ENCODE data around the gene HOXB5. TPM values are rescaled to one million over a fixed set of nuclear protein-coding genes. Genes with fewer than 3 reads are reported as not detected.

Gene HOXB5
- not detected in 2 replicates for total RNA-seq (2014; rRNA removed; shearing (Covaris generic); ENCODE audit: low replicate concordance)

- Histone ChIP-seq H3K4me2 (ENCODE audit: low read depth, low read length, poor library complexity, severe bottlenecking) (no peak within 1 kb of the TSS), H2AFZ (ENCODE audit: low read length) (0 out of 2 replicates have a peak within 1 kb of the TSS, but pooled peaks have one; percentile 54), H4K20me1 (ENCODE audit: insufficient read depth, low read depth, low read length) (no peaks in the 10 kb centered on the region), H3K9me2 (replicated peaks; ENCODE audit: insufficient read depth, low read length) (no peaks in the 10 kb centered on the region), H3K36me3 (ENCODE audit: insufficient read depth, low read length) (no peaks in the 10 kb centered on the region), H3K79me2 (ENCODE audit: low read length) (no peaks in the 10 kb centered on the region), H3K9me3 (ENCODE audit: low read length) (no peaks in the 10 kb centered on the region), H3K27ac (ENCODE audit: low read length) (no peak within 1 kb of the TSS), H3K4me3 (ENCODE audit: low read length) (no peak within 1 kb of the TSS), H3K27me3 (ENCODE audit: low read length) (no peaks in the 10 kb centered on the region), H3K9ac (ENCODE audit: low read length) (no peak within 1 kb of the TSS), H3K4me1 (ENCODE audit: low read length) (no peaks in the 10 kb centered on the region)
- no peak for DNase-seq
These were observed at the start of gene HOXB5 for GRCh38 chr17:48593126-48593829. Gene HOXB5, minus strand, starts transcription at chr17:48593779. Its CDS starts 97 bp downstream, at chr17:48593682.

- no peak for DNase-seq
- H3K27me3 ChIP-seq (ENCODE audit: low read length): no peaks in the 10 kb centered on the region
- no peaks in the 10 kb centered on the region for H3K4me1 ChIP-seq (ENCODE audit: low read length)
- H3K27ac ChIP-seq (ENCODE audit: low read length): no peak overlapping the region
- no peak overlapping the region for H3K4me3 ChIP-seq (ENCODE audit: low read length)
- H3K79me2 ChIP-seq (ENCODE audit: low read length): no peaks in the 10 kb centered on the region
- H2AFZ ChIP-seq (ENCODE audit: low read length): no peak overlapping the region
- H3K4me2 ChIP-seq (ENCODE audit: low read depth, low read length, poor library complexity, severe bottlenecking): no peak overlapping the region
- H3K9ac ChIP-seq (ENCODE audit: low read length): no peak overlapping the region
- no peaks in the 10 kb centered on the region for H4K20me1 ChIP-seq (ENCODE audit: insufficient read depth, low read depth, low read length)
- no peaks in the 10 kb centered on the region for H3K9me3 ChIP-seq (ENCODE audit: low read length)
- H3K36me3 ChIP-seq (ENCODE audit: insufficient read depth, low read length): no peaks in the 10 kb centered on the region
- no peaks in the 10 kb centered on the region for H3K9me2 ChIP-seq (replicated peaks; ENCODE audit: insufficient read depth, low read length)
These were observed 49.5 kb upstream of the HOXB5 start for GRCh38 chr17:48642843-48643696.

GRCh38 chr17:48642059-48642842 is 48.7 kb upstream of the HOXB5 start:
- Histone ChIP-seq H3K27ac (ENCODE audit: low read length) (no peak overlapping the region), H2AFZ (ENCODE audit: low read length) (no peak overlapping the region)

GRCh38 chr17:48641541-48642058 is 48.0 kb upstream of the HOXB5 start:
- no peaks in the 10 kb centered on the region for H3K79me2 ChIP-seq (ENCODE audit: low read length)
- H3K27ac ChIP-seq (ENCODE audit: low read length): no peak overlapping the region
- H3K9me3 ChIP-seq (ENCODE audit: low read length): no peaks in the 10 kb centered on the region
- no peak overlapping the region for H3K9ac ChIP-seq (ENCODE audit: low read length)
- H3K9me2 ChIP-seq (replicated peaks; ENCODE audit: insufficient read depth, low read length): no peaks in the 10 kb centered on the region
- H3K4me3 ChIP-seq (ENCODE audit: low read length): no peak overlapping the region
- peaks cover 4% of the 10 kb centered on the region for H3K4me1 ChIP-seq (ENCODE audit: low read length)
- no peak overlapping the region for H3K4me2 ChIP-seq (ENCODE audit: low read depth, low read length, poor library complexity, severe bottlenecking)
- no peak for DNase-seq
- H3K27me3 ChIP-seq (ENCODE audit: low read length): no peaks in the 10 kb centered on the region
- H4K20me1 ChIP-seq (ENCODE audit: insufficient read depth, low read depth, low read length): no peaks in the 10 kb centered on the region
- H3K36me3 ChIP-seq (ENCODE audit: insufficient read depth, low read length): no peaks in the 10 kb centered on the region
- H2AFZ ChIP-seq (ENCODE audit: low read length): no peak overlapping the region

More at GRCh38 chr17:48642059-48642842, 48.7 kb upstream of the HOXB5 start:
- Histone ChIP-seq H3K9ac (ENCODE audit: low read length) (no peak overlapping the region), H3K4me3 (ENCODE audit: low read length) (no peak overlapping the region), H3K79me2 (ENCODE audit: low read length) (no peaks in the 10 kb centered on the region), H3K27me3 (ENCODE audit: low read length) (no peaks in the 10 kb centered on the region), H3K36me3 (ENCODE audit: insufficient read depth, low read length) (no peaks in the 10 kb centered on the region), H3K4me1 (ENCODE audit: low read length) (no peaks in the 10 kb centered on the region), H3K9me2 (replicated peaks; ENCODE audit: insufficient read depth, low read length) (no peaks in the 10 kb centered on the region), H3K4me2 (ENCODE audit: low read depth, low read length, poor library complexity, severe bottlenecking) (no peak overlapping the region), H3K9me3 (ENCODE audit: low read length) (no peaks in the 10 kb centered on the region), H4K20me1 (ENCODE audit: insufficient read depth, low read depth, low read length) (no peaks in the 10 kb centered on the region)
- no peak for DNase-seq

GRCh38 chr17:48640858-48641180 is 47.2 kb upstream of the HOXB5 start:
- H3K36me3 ChIP-seq (ENCODE audit: insufficient read depth, low read length): no peaks in the 10 kb centered on the region
- no peak overlapping the region for H3K27ac ChIP-seq (ENCODE audit: low read length)
- no peak overlapping the region for H3K4me2 ChIP-seq (ENCODE audit: low read depth, low read length, poor library complexity, severe bottlenecking)
- H3K9me2 ChIP-seq (replicated peaks; ENCODE audit: insufficient read depth, low read length): no peaks in the 10 kb centered on the region
- H3K9ac ChIP-seq (ENCODE audit: low read length): no peak overlapping the region
- no peak overlapping the region for H2AFZ ChIP-seq (ENCODE audit: low read length)
- H3K27me3 ChIP-seq (ENCODE audit: low read length): no peaks in the 10 kb centered on the region
- no peaks in the 10 kb centered on the region for H3K9me3 ChIP-seq (ENCODE audit: low read length)
- H3K4me1 ChIP-seq (ENCODE audit: low read length): peaks cover 10% of the 10 kb centered on the region
- H3K79me2 ChIP-seq (ENCODE audit: low read length): no peaks in the 10 kb centered on the region
- no peaks in the 10 kb centered on the region for H4K20me1 ChIP-seq (ENCODE audit: insufficient read depth, low read depth, low read length)
- no peak for DNase-seq
- no peak overlapping the region for H3K4me3 ChIP-seq (ENCODE audit: low read length)

GRCh38 chr17:48639982-48640857 is 46.6 kb upstream of the HOXB5 start:
- no peak overlapping the region for H3K9ac ChIP-seq (ENCODE audit: low read length)
- no peaks in the 10 kb centered on the region for H3K9me3 ChIP-seq (ENCODE audit: low read length)
- no peak overlapping the region for H3K27ac ChIP-seq (ENCODE audit: low read length)
- no peaks in the 10 kb centered on the region for H4K20me1 ChIP-seq (ENCODE audit: insufficient read depth, low read depth, low read length)
- H3K9me2 ChIP-seq (replicated peaks; ENCODE audit: insufficient read depth, low read length): no peaks in the 10 kb centered on the region
- H3K79me2 ChIP-seq (ENCODE audit: low read length): no peaks in the 10 kb centered on the region
- H3K4me1 ChIP-seq (ENCODE audit: low read length): peaks cover 16% of the 10 kb centered on the region
- H3K36me3 ChIP-seq (ENCODE audit: insufficient read depth, low read length): no peaks in the 10 kb centered on the region
- H3K27me3 ChIP-seq (ENCODE audit: low read length): no peaks in the 10 kb centered on the region
- DNase-seq: no peak
- no peak overlapping the region for H3K4me2 ChIP-seq (ENCODE audit: low read depth, low read length, poor library complexity, severe bottlenecking)
- no peak overlapping the region for H3K4me3 ChIP-seq (ENCODE audit: low read length)
- no peak overlapping the region for H2AFZ ChIP-seq (ENCODE audit: low read length)

- H3K4me2 ChIP-seq (ENCODE audit: low read depth, low read length, poor library complexity, severe bottlenecking): no peak overlapping the region
- H3K79me2 ChIP-seq (ENCODE audit: low read length): no peaks in the 10 kb centered on the region
- H3K27me3 ChIP-seq (ENCODE audit: low read length): no peaks in the 10 kb centered on the region
These were observed 45.6 kb upstream of the HOXB5 start for GRCh38 chr17:48639136-48639535.

More at GRCh38 chr17:48639136-48639535, 45.6 kb upstream of the HOXB5 start:
- DNase-seq: peak; percentile 46
- Histone ChIP-seq H3K9ac (ENCODE audit: low read length) (no peak overlapping the region), H3K4me1 (ENCODE audit: low read length) (peaks cover 21% of the 10 kb centered on the region), H4K20me1 (ENCODE audit: insufficient read depth, low read depth, low read length) (no peaks in the 10 kb centered on the region), H3K4me3 (ENCODE audit: low read length) (no peak overlapping the region), H2AFZ (ENCODE audit: low read length) (no peak overlapping the region; the same call in 1 of the 2 replicates), H3K36me3 (ENCODE audit: insufficient read depth, low read length) (no peaks in the 10 kb centered on the region), H3K9me3 (ENCODE audit: low read length) (no peaks in the 10 kb centered on the region), H3K27ac (ENCODE audit: low read length) (no peak overlapping the region), H3K9me2 (replicated peaks; ENCODE audit: insufficient read depth, low read length) (no peaks in the 10 kb centered on the region)
